Measurements from ENCODE around the gene CCSER1. TPM values are rescaled to one million over a fixed set of nuclear protein-coding genes. Genes with fewer than 3 reads are reported as not detected.

Gene CCSER1
- total and polyA plus RNA-seq, 2 experiments from 2014 or later: 2.9 to 3.4 TPM

GRCh38 chr4:90840291-90840690, 713.1 kb downstream of the CCSER1 start (continued):
- no peak for TF ChIP-seq CTCF (conservative IDR thresholded peaks at IDR 0.05; ENCODE audit: low read depth in 2 of 2)

- no peak for DNase-seq (ENCODE audit: low spot score)
- peaks cover 12% of the 10 kb centered on the region; the same call in 1 of the 2 replicates for H3K9me2 ChIP-seq (ENCODE audit: insufficient read depth)
- no peak overlapping the region for H2AFZ ChIP-seq
- H3K27ac Mint-ChIP-seq: no peak overlapping the region
- H4K20me1 ChIP-seq (replicated peaks; ENCODE audit: insufficient read depth): no peaks in the 10 kb centered on the region
- H3K4me3 ChIP-seq: no peak overlapping the region
- H3K79me2 ChIP-seq (replicated peaks; ENCODE audit: insufficient read depth): no peaks in the 10 kb centered on the region
- ATAC-seq: no peak
- peaks cover 20% of the 10 kb centered on the region; the same call in 2 of the 3 replicates for H3K36me3 Mint-ChIP-seq (ENCODE audit: low read depth)
- H3K36me3 ChIP-seq (ENCODE audit: insufficient read depth): no peaks in the 10 kb centered on the region
- no peaks in the 10 kb centered on the region; the same call in 2 of the 3 replicates for H3K9me3 Mint-ChIP-seq
- peaks cover 2% of the 10 kb centered on the region for H3K27me3 Mint-ChIP-seq (ENCODE audit: insufficient read depth, low read depth, poor library complexity)
- no peak overlapping the region for H3K4me3 Mint-ChIP-seq
- TF ChIP-seq NANOG (IDR thresholded peaks at IDR 0.05; ENCODE audit: borderline replicate concordance): no peak
- H3F3A ChIP-seq (replicated peaks; ENCODE audit: low read depth): no peaks in the 10 kb centered on the region
- H3K4me1 Mint-ChIP-seq: peaks cover 4% of the 10 kb centered on the region; the same call in 2 of the 3 replicates
- H3K27me3 ChIP-seq (ENCODE audit: insufficient read depth): no peaks in the 10 kb centered on the region
- H3K27ac ChIP-seq (ENCODE audit: low read depth): no peak overlapping the region
- H3K4me2 ChIP-seq: no peak overlapping the region
- no peaks in the 10 kb centered on the region; the same call in 1 of the 2 replicates for H3K4me1 ChIP-seq (ENCODE audit: insufficient read depth)
These were observed 713.6 kb downstream of the CCSER1 start for GRCh38 chr4:90840828-90841227.

GRCh38 chr4:90841676-90842075, 714.5 kb downstream of the CCSER1 start:
- Mint-ChIP-seq H3K27ac (no peak overlapping the region), H3K27me3 (ENCODE audit: insufficient read depth, low read depth, poor library complexity) (peaks cover 4% of the 10 kb centered on the region), H3K4me3 (no peak overlapping the region), H3K4me1 (peaks cover 4% of the 10 kb centered on the region; the same call in 2 of the 3 replicates), H3K9me3 (no peaks in the 10 kb centered on the region; the same call in 2 of the 3 replicates), H3K36me3 (ENCODE audit: low read depth) (peaks cover 11% of the 10 kb centered on the region; the same call in 2 of the 3 replicates)
- H2AFZ ChIP-seq: no peak overlapping the region
- no peaks in the 10 kb centered on the region for H3F3A ChIP-seq (replicated peaks; ENCODE audit: low read depth)
- no peaks in the 10 kb centered on the region for H3K36me3 ChIP-seq (ENCODE audit: insufficient read depth)
- H3K27ac ChIP-seq (ENCODE audit: low read depth): no peak overlapping the region
- H3K4me2 ChIP-seq: no peak overlapping the region
- H3K4me3 ChIP-seq: no peak overlapping the region
- DNase-seq (ENCODE audit: low spot score) (no peak), ATAC-seq (no peak)
- H4K20me1 ChIP-seq (replicated peaks; ENCODE audit: insufficient read depth): no peaks in the 10 kb centered on the region
- no peaks in the 10 kb centered on the region for H3K79me2 ChIP-seq (replicated peaks; ENCODE audit: insufficient read depth)
- H3K9me2 ChIP-seq (ENCODE audit: insufficient read depth): peaks cover 5% of the 10 kb centered on the region; the same call in 1 of the 2 replicates
- H3K4me1 ChIP-seq (ENCODE audit: insufficient read depth): no peaks in the 10 kb centered on the region; the same call in 1 of the 2 replicates
- no peaks in the 10 kb centered on the region for H3K27me3 ChIP-seq (ENCODE audit: insufficient read depth)
- TF ChIP-seq EZH2 (IDR thresholded peaks at IDR 0.05; ENCODE audit: low read depth, unreplicated experiment): no peak
- TF ChIP-seq STAT1 (IDR thresholded peaks at IDR 0.05; ENCODE audit: unreplicated experiment): no peak
- TF ChIP-seq POLR2AphosphoS5 (IDR thresholded peaks at IDR 0.05; ENCODE audit: low read depth): no peak
- no peak for TF ChIP-seq JUNB (IDR thresholded peaks at IDR 0.05; ENCODE audit: unreplicated experiment)
- no peak for TF ChIP-seq CTCF (conservative IDR thresholded peaks at IDR 0.05; ENCODE audit: low read depth in 2 of 2)
- no peak for TF ChIP-seq EZH2phosphoT487 (IDR thresholded peaks at IDR 0.05; ENCODE audit: unreplicated experiment)
- no peak for TF ChIP-seq ZNF462 (CRISPR knock-in tag; IDR thresholded peaks at IDR 0.05)
